ENCODE data around the gene CHIC2.

DNA sequence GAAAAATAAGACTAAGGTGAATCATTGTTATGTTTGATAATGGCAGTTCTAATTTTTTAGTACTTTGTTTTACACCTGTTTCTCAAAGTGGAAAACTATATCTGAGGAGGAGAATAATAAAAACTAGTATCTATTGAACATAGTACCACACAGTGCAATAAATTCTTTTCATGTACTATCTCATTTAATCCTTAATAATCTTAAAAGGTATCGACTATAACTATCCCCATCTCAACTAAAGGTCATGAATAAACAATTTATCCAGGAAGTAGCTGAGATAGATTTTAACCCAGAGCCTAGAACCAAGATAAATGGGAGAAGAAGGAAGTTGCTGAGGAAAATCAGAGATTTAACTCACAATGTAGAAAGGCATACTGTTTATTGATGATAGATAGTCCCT, 2.5 kb downstream of the CHIC2 start:
- TF ChIP-seq, protein P1, sequence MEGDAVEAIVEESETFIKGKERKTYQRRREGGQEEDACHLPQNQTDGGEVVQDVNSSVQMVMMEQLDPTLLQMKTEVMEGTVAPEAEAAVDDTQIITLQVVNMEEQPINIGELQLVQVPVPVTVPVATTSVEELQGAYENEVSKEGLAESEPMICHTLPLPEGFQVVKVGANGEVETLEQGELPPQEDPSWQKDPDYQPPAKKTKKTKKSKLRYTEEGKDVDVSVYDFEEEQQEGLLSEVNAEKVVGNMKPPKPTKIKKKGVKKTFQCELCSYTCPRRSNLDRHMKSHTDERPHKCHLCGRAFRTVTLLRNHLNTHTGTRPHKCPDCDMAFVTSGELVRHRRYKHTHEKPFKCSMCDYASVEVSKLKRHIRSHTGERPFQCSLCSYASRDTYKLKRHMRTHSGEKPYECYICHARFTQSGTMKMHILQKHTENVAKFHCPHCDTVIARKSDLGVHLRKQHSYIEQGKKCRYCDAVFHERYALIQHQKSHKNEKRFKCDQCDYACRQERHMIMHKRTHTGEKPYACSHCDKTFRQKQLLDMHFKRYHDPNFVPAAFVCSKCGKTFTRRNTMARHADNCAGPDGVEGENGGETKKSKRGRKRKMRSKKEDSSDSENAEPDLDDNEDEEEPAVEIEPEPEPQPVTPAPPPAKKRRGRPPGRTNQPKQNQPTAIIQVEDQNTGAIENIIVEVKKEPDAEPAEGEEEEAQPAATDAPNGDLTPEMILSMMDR (IDR thresholded peaks at IDR 0.05): no peak
- no peak for TF ChIP-seq ZFX (IDR thresholded peaks at IDR 0.05; ENCODE audit: borderline replicate concordance)

Data from 22Rv1 (cell line).